RWPE2 (cell line): ENCODE measurements around the gene CASQ1.

ENCODE experiments used
- ATAC-seq: fragments of 200-7000 bp; cut with Tn5 transposase; 3 replicates; pipeline ENCODE4 v1.9.1; 2021; ENCODE audit warnings: low read depth
- DNase-seq: peaks from one replicate; pipeline ENCODE4 v3.0.0-alpha.2; 2020; ENCODE audit warnings: low spot score
- H3K27ac ChIP-seq: fragments of 450-650 bp; 2 replicates; pipeline ENCODE4 v1.5.1; 2017; ENCODE audit warnings: mild to moderate bottlenecking; ENCODE audit not compliant: poor library complexity, severe bottlenecking
- H3K27me3 ChIP-seq: fragments of 250-450 bp; sonication (Bioruptor Pico); 2 replicates; pipeline ENCODE4 v1.5.1; 2021; ENCODE audit warnings: mild to moderate bottlenecking, moderate library complexity; ENCODE audit not compliant: insufficient read depth, poor library complexity, severe bottlenecking
- H3K36me3 ChIP-seq: fragments of 250-450 bp; sonication (Bioruptor Pico); 2 replicates; pipeline ENCODE4 v1.5.1; 2020; ENCODE audit warnings: low read depth, mild to moderate bottlenecking, moderate library complexity
- H3K4me1 ChIP-seq: fragments of 250-450 bp; sonication (Bioruptor Pico); 2 replicates; pipeline ENCODE4 v1.5.1; 2021; ENCODE audit warnings: mild to moderate bottlenecking, moderate library complexity; ENCODE audit not compliant: insufficient read depth, poor library complexity, severe bottlenecking
- H3K4me3 ChIP-seq: fragments of 250-450 bp; sonication (Bioruptor Pico); 2 replicates; pipeline ENCODE4 v1.5.1; 2021; ENCODE audit warnings: mild to moderate bottlenecking, moderate library complexity; ENCODE audit not compliant: severe bottlenecking
- H3K9me3 ChIP-seq: fragments of 250-450 bp; sonication (Bioruptor Pico); 2 replicates; pipeline ENCODE4 v1.5.1; 2021; ENCODE audit warnings: mild to moderate bottlenecking, moderate library complexity; ENCODE audit not compliant: severe bottlenecking
- TF ChIP-seq, protein P1 (sequence below): fragments of 450-650 bp; IDR thresholded peaks from one replicate; pipeline ENCODE4 v1.5.1; 2017; ENCODE audit warnings: mild to moderate bottlenecking, moderate library complexity; ENCODE audit not compliant: poor library complexity, severe bottlenecking

Gene CASQ1

GRCh38 chr1:160225345-160225744 lies 35.0 kb downstream of the CASQ1 start:
- ATAC-seq, result no peak
- DNase-seq, result no peak
- Histone ChIP-seq H3K36me3 (peaks cover 79% of the 10 kb centered on the region), H3K4me1 (no peaks in the 10 kb centered on the region), H3K27me3 (no peaks in the 10 kb centered on the region), H3K4me3 (no peak overlapping the region), H3K27ac (no peak overlapping the region), H3K9me3 (no peaks in the 10 kb centered on the region)
- TF ChIP-seq, protein P1, sequence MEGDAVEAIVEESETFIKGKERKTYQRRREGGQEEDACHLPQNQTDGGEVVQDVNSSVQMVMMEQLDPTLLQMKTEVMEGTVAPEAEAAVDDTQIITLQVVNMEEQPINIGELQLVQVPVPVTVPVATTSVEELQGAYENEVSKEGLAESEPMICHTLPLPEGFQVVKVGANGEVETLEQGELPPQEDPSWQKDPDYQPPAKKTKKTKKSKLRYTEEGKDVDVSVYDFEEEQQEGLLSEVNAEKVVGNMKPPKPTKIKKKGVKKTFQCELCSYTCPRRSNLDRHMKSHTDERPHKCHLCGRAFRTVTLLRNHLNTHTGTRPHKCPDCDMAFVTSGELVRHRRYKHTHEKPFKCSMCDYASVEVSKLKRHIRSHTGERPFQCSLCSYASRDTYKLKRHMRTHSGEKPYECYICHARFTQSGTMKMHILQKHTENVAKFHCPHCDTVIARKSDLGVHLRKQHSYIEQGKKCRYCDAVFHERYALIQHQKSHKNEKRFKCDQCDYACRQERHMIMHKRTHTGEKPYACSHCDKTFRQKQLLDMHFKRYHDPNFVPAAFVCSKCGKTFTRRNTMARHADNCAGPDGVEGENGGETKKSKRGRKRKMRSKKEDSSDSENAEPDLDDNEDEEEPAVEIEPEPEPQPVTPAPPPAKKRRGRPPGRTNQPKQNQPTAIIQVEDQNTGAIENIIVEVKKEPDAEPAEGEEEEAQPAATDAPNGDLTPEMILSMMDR, result no peak

DNA sequence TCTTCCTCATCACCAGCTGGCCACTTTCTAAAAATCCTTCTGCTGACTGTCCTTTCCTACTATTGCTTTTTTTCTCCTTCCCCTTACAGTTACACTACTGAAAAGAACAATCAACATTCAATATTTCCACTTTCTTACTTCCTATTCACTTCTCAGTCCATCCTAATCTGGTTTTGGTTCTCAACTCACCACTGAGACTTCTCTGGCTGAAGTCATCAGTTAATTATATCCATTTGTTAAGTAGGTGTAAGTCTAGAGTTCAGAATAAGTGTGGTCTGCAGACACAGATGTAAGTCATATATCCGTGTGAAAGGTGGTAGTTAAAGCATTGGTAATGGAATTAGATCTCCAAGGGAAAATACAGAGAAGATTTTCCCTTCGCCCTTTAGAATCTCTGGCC lies 36.2 kb downstream of the CASQ1 start:
- H3K27ac ChIP-seq, result no peak overlapping the region
- H3K4me1 ChIP-seq, result no peaks in the 10 kb centered on the region
- no peak overlapping the region for H3K4me3 ChIP-seq
- no peaks in the 10 kb centered on the region for H3K27me3 ChIP-seq
- DNase-seq (no peak), ATAC-seq (no peak)
- peaks cover 84% of the 10 kb centered on the region for H3K36me3 ChIP-seq
- H3K9me3 ChIP-seq, result no peaks in the 10 kb centered on the region
- TF ChIP-seq, protein P1, result no peak

GRCh38 chr1:160227034-160227433 lies 36.7 kb downstream of the CASQ1 start:
- ATAC-seq (no peak), DNase-seq (no peak)
- no peak overlapping the region for H3K4me3 ChIP-seq
- no peak overlapping the region for H3K27ac ChIP-seq
- TF ChIP-seq, protein P1, result no peak
- peaks cover 81% of the 10 kb centered on the region for H3K36me3 ChIP-seq
- no peaks in the 10 kb centered on the region for H3K9me3 ChIP-seq
- H3K4me1 ChIP-seq, result no peaks in the 10 kb centered on the region
- no peaks in the 10 kb centered on the region for H3K27me3 ChIP-seq

DNA sequence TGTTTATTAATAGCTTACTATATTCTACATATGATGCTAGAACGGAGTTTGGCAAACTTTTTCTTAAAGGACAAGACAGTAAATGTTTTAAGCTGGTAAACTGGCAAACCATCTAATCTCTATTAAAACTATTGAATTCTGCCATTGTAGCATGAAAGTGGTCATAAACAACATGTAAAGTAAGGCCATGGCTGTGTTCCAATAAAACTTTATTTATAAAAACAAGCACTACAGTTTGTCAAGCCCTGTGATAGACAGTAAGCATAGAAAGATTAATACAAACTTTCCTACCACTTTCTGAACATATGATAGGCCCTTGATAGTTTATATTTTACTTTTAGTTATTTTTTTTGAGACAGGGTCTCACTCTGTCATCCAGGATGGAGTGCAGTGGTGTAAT lies 37.2 kb downstream of the CASQ1 start:
- no peak overlapping the region for H3K4me3 ChIP-seq
- H3K9me3 ChIP-seq, result no peaks in the 10 kb centered on the region
- H3K27ac ChIP-seq, result no peak overlapping the region
- ATAC-seq, result no peak
- no peak for DNase-seq
- TF ChIP-seq, protein P1, result no peak
- H3K27me3 ChIP-seq, result no peaks in the 10 kb centered on the region
- H3K36me3 ChIP-seq, result peaks cover 78% of the 10 kb centered on the region
- no peaks in the 10 kb centered on the region for H3K4me1 ChIP-seq

GRCh38 chr1:160228431-160228830 lies 38.1 kb downstream of the CASQ1 start:
- H3K4me3 ChIP-seq, result no peak overlapping the region
- peaks cover 69% of the 10 kb centered on the region for H3K36me3 ChIP-seq
- H3K27ac ChIP-seq, result no peak overlapping the region
- H3K9me3 ChIP-seq, result no peaks in the 10 kb centered on the region
- no peaks in the 10 kb centered on the region for H3K27me3 ChIP-seq
- no peak for DNase-seq
- ATAC-seq, result no peak
- TF ChIP-seq, protein P1, result no peak
- H3K4me1 ChIP-seq, result no peaks in the 10 kb centered on the region
